Esophagus squamous epithelium (tissue), 5 donors: Measurements from ENCODE around the gene PPIE. TPM values are rescaled to one million over a fixed set of nuclear protein-coding genes. Genes with fewer than 3 reads are reported as not detected.

Experiments used
- DNase-seq: peaks from one replicate; lab custom pipeline; 2025; lab: John Stamatoyannopoulos, UW
- H3K27ac ChIP-seq, 4 donors: fragments of 200-600 bp; sonication (generic); one replicate each; pipeline ENCODE4 v1.5.1; 2016 to 2019; ENCODE audit warnings: mild to moderate bottlenecking in 1 of 4
- H3K27me3 ChIP-seq, 4 donors: fragments of 200-600 bp; sonication (generic); 1 replicate in 3 of 4; 2 replicates in 1 of 4; pipeline versions ENCODE4 v1.5.1 to v1.6.0; 2017 to 2021; ENCODE audit warnings: antibody characterized with exemption in 1 of 4
- H3K36me3 ChIP-seq, 3 donors: fragments of 200-600 bp; sonication (generic); one replicate each; pipeline ENCODE4 v1.5.1; 2016 to 2019
- H3K4me1 ChIP-seq, 3 donors: fragments of 200-600 bp; sonication (generic); one replicate each; pipeline ENCODE4 v1.5.1; 2017 to 2019
- H3K4me3 ChIP-seq, 4 donors: fragments of 200-600 bp; sonication (generic); 1 replicate in 3 of 4; 2 replicates in 1 of 4; pipeline ENCODE4 v1.5.1; 2016 to 2019; ENCODE audit warnings: mild to moderate bottlenecking in 2 of 4, moderate library complexity in 1 of 4
- H3K9me3 ChIP-seq, 3 donors: fragments of 200-600 bp; sonication (generic); one replicate each; pipeline ENCODE4 v1.5.1; 2016 to 2019
- CTCF ChIP-seq, 6 experiments: fragments of 450-650 bp in 4 of 6; fragments of 200-600 bp in 2 of 6; sonication (generic) in 2 of 6; IDR thresholded peaks; one replicate each; pipeline ENCODE4 v1.5.1; 2016 to 2019; ENCODE audit warnings: antibody characterized with exemption in 6 of 6, mild to moderate bottlenecking in 4 of 6, moderate library complexity in 4 of 6
- POLR2A ChIP-seq, 4 donors: fragments of 450-650 bp; IDR thresholded peaks; one replicate each; pipeline ENCODE4 v1.6.1; 2017; ENCODE audit warnings: antibody characterized with exemption in 4 of 4, mild to moderate bottlenecking in 4 of 4, moderate library complexity in 3 of 4
- WGBS, 2 donors: methylation state at CpG; one replicate each; pipeline ENCODE4 v1.1.5; 2018; 5-methylcytosine and 5-hydroxymethylcytosine counted together
- intact Hi-C: fragments of 100-400 bp; cut with DNase I; formaldehyde crosslinking; loops from one replicate; pipeline ENCODE4 v1.15.0; 2022
- total RNA-seq, 4 donors: library from RNA; depleted of rRNA; stranded (reverse); fragments of >200 nt; gene quantifications; one replicate each; pipeline ENCODE4 v1.1.0, GENCODE V29; 2016
- donor health status: DM: yes; HTN: yes; CAD: no.

The PPIE gene
- total RNA-seq, 4 donors from 2014 or later, result 13.7 to 37.1 (median 28.6) TPM

DNA sequence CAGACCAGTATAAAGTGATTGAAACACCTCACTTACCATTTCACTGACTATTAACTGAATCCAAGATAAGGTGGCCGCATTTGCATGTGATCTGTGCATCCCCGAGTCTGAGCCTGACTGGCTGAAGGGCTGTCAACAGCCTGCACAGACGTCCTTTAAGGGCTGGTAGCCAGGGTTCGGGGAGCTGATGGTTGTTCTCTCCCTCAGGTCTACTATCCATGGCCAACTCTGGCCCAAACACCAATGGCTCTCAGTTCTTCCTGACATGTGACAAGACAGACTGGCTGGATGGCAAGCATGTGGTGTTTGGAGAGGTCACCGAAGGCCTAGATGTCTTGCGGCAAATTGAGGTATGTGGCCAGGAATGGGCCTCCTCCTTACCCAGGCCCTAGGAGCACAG lies 14.0 kb downstream of the PPIE start:
- WGBS, 2 donors, result 80 to 94% methylated on average over 2 to 4 of the region's 6 CpGs
- H3K36me3 ChIP-seq, result peaks cover 20 to 100% (median 56%) of the 10 kb centered on the region in 3 donors
- TF ChIP-seq POLR2A (IDR thresholded peaks at IDR 0.05) (no peak), CTCF (IDR thresholded peaks at IDR 0.05) (no peak)
- intact Hi-C loops, result no loop called here
- DNase-seq, result no peak
- H3K27me3 ChIP-seq, result no peaks in the 10 kb centered on the region
- peaks cover 0 to 18% (median 5%) of the 10 kb centered on the region in 3 donors for H3K4me1 ChIP-seq
- no peak overlapping the region for H3K4me3 ChIP-seq
- H3K9me3 ChIP-seq, result no peaks in the 10 kb centered on the region
- H3K27ac ChIP-seq, result peak overlapping the region in 2 of 4 donors; percentile 34 to 52

DNA sequence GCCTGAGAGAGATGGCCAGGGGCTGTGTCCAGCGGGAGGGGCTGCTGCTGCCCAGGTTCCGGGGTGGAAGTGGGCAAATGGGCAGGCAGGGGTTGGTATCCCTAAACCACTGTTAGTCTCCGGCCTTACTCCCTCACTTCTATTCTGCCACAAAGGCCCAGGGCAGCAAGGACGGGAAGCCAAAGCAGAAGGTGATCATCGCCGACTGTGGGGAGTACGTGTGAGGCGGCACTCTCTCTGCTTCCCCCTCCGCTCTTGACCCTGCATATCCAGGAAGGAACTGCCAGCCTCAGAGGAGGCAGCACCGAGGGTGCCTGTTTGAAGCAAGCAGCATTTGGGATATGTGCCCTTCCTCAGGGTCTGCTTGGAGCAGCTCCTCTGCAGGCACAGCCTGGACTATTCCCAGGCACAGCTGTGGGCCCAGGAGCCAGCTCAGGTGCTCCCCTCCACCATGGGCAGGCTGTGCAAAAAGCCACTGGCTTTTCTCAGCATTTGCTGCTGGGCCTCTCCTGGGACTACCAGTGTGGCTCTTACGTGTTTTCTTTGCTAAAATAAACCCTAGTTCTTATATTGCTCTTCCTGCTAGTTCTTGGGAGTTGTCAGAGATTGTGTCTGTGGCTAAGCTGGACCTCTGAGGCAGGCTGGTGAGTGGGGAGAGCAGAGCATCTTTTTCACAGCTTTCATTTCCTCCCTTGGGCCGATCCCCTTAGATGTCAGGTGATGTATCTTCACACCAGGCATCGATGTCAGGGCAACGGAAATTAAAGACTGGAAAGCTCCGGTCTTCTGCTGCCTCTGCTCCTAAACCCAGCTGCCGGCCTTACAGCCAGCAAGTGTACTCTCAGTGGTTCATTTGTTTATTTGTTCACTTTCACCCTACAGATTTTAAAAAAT lies 14.7 kb downstream of the PPIE start:
- Histone ChIP-seq H3K4me1 (peaks cover 0 to 18% (median 5%) of the 10 kb centered on the region in 3 donors), H3K4me3 (no peak overlapping the region), H3K27me3 (no peaks in the 10 kb centered on the region), H3K9me3 (no peaks in the 10 kb centered on the region), H3K36me3 (peaks cover 20 to 100% (median 53%) of the 10 kb centered on the region in 3 donors), H3K27ac (peak overlapping the region in 2 of 4 donors; percentile 34 to 52)
- DNase-seq, result no peak
- TF ChIP-seq CTCF (IDR thresholded peaks at IDR 0.05) (no peak), POLR2A (IDR thresholded peaks at IDR 0.05) (no peak)
- intact Hi-C loops, result no loop called here
- 83 to 86% methylated on average over 6 to 14 of the region's 16 CpGs for WGBS, 2 donors

DNA sequence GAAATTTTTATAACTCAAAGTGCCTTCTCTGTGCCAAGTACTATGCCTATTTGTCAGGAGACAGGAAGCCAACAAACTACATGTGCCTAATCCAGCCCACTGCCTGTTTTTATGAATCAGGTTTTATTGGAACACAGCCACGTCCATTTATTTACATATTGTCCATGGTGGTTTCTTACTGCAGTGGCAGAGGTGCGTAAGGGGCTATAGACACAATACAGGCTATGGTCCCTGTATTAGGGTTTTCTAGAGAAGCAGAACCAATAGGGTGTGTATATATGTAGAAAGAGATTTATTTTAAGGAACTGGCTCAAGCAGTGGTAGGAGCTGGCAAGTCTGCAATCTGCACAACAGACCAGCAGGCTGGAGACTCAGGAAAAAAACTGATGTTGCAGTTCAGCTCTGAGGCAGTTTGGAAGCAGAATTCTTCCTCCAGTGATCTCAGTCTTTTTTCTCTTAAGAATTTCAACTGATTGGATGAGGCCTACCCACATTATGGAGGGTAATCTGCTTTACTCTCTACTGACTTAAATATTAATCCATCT lies 15.4 kb downstream of the PPIE start:
- Histone ChIP-seq H3K4me1 (peaks cover 0 to 18% (median 5%) of the 10 kb centered on the region in 3 donors), H3K27ac (peak overlapping the region in 3 of 4 donors; percentile 23 to 52 (median 34)), H3K27me3 (no peaks in the 10 kb centered on the region), H3K36me3 (peaks cover 20 to 100% (median 46%) of the 10 kb centered on the region in 3 donors), H3K4me3 (no peak overlapping the region), H3K9me3 (no peaks in the 10 kb centered on the region)
- DNase-seq, result no peak
- WGBS, 2 donors, result 42 to 46% methylated on average over 2 of the region's 2 CpGs
- intact Hi-C loops, result no loop called here
- TF ChIP-seq CTCF (IDR thresholded peaks at IDR 0.05), result no peak
- no peak for TF ChIP-seq POLR2A (IDR thresholded peaks at IDR 0.05)

DNA sequence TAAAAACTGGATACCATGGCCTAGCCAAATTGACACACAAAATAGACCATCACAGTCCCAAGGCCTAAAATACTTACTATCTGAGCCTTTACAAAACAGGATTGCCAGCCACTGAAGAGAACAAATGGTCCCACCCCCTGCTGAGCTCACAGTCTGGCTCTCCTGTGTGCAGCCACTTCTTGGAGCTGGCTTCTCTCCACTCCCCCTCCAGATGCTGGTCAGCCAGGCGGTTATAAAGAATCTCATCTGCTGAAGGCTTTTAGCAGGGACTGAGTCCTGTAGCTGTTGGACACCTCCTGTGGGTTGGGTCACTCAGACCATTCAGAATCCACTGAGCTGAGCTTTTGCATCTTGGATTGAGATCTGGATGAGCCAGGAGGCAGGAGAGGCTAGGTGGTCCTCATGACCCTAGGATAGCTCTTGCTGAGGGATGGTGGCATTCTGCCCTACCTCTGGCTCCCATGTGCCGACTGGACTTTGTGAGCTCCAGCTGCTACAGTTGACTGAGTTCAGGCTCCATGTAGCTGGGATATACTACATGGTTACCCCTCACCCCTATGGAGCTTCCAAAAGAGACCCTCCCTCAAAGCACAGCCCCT lies 16.3 kb downstream of the PPIE start:
- Histone ChIP-seq H3K4me3 (no peak overlapping the region), H3K9me3 (no peaks in the 10 kb centered on the region), H3K27me3 (no peaks in the 10 kb centered on the region), H3K36me3 (peaks cover 14 to 100% (median 37%) of the 10 kb centered on the region in 3 donors), H3K4me1 (peaks cover 0 to 18% (median 5%) of the 10 kb centered on the region in 3 donors), H3K27ac (peak overlapping the region in 2 of 4 donors; percentile 23 to 52)
- 43 to 44% methylated on average over 1 of the region's 2 CpGs for WGBS, 2 donors
- DNase-seq, result no peak
- intact Hi-C loops, result no loop called here
- TF ChIP-seq POLR2A (IDR thresholded peaks at IDR 0.05) (no peak), CTCF (IDR thresholded peaks at IDR 0.05) (no peak)
